NCI-H2081 treated with DMSO at 0.1 percent for 48 hours (cell line): ENCODE measurements around the gene GALNT9.
"Not testable (repeated sequence)": the region's sequence is repeated elsewhere in the genome, so short reads cannot be mapped to it uniquely, and the experiment has no call there.

Source experiments
- DNase-seq: peaks from one replicate; lab custom pipeline; 2025; lab: John Stamatoyannopoulos, UW

Gene GALNT9

GRCh38 chr12:132249689-132250478 is 79.5 kb downstream of the GALNT9 start:
- no peak for DNase-seq

- no peak for DNase-seq
Observed at GRCh38 chr12:132248453-132249167, 80.8 kb downstream of the GALNT9 start.

- no peak for DNase-seq
Observed at GRCh38 chr12:132247718-132248452, 81.5 kb downstream of the GALNT9 start.

- no peak for DNase-seq
Observed at GRCh38 chr12:132246997-132247717, 82.2 kb downstream of the GALNT9 start.

GRCh38 chr12:132245521-132246101 is 83.8 kb downstream of the GALNT9 start:
- no peak for DNase-seq

GRCh38 chr12:132244724-132245295 is 84.6 kb downstream of the GALNT9 start:
- no peak for DNase-seq

GRCh38 chr12:132243596-132244310 is 85.6 kb downstream of the GALNT9 start:
- no peak for DNase-seq

- not testable (repeated sequence) for DNase-seq
Observed at GRCh38 chr12:132243171-132243570, 86.2 kb downstream of the GALNT9 start.

- not testable (repeated sequence) for DNase-seq
Observed at GRCh38 chr12:132240669-132241007, 88.8 kb downstream of the GALNT9 start.

GRCh38 chr12:132239796-132240668 is 89.4 kb downstream of the GALNT9 start:
- DNase-seq = no peak

GRCh38 chr12:132239392-132239791 is 90.0 kb downstream of the GALNT9 start:
- no peak for DNase-seq

GRCh38 chr12:132238884-132239283 is 90.5 kb downstream of the GALNT9 start:
- DNase-seq = no peak

GRCh38 chr12:132238488-132238854 is 90.9 kb downstream of the GALNT9 start:
- DNase-seq = no peak

- no peak for DNase-seq
Observed at GRCh38 chr12:132237772-132238487, 91.5 kb downstream of the GALNT9 start.

GRCh38 chr12:132236930-132237771 is 92.2 kb downstream of the GALNT9 start:
- no peak for DNase-seq

- no peak for DNase-seq
Observed at GRCh38 chr12:132236129-132236929, 93.1 kb downstream of the GALNT9 start.

- no peak for DNase-seq
Observed at GRCh38 chr12:132235116-132235820, 94.1 kb downstream of the GALNT9 start.
